ENCODE data around the gene KCTD10. TPM values are rescaled to one million over a fixed set of nuclear protein-coding genes. Genes with fewer than 3 reads are reported as not detected.

Gene KCTD10
- total RNA-seq, 1 donor from 2014 or later, result 21.5 TPM

GRCh38 chr12:109461049-109461845 is 15.9 kb downstream of the KCTD10 start:
- Histone ChIP-seq H3K4me3 (peak overlapping the region; percentile 56), H3K9me3 (replicated peaks) (no peaks in the 10 kb centered on the region), H3K27me3 (ENCODE audit: low read depth) (no peaks in the 10 kb centered on the region), H3K36me3 (peaks cover 33% of the 10 kb centered on the region), H3K4me1 (peaks cover 98% of the 10 kb centered on the region), H3K27ac (replicated peaks) (peak overlapping the region; percentile 99)
- intact Hi-C loops (cut with micrococcal nuclease), result no loop called here
- no peak for TF ChIP-seq CTCF (IDR thresholded peaks at IDR 0.05; ENCODE audit: borderline replicate concordance)
- peak; percentile 33 for DNase-seq

GRCh38 chr12:109460538-109460937 is 16.6 kb downstream of the KCTD10 start:
- no peak for TF ChIP-seq CTCF (IDR thresholded peaks at IDR 0.05; ENCODE audit: borderline replicate concordance)
- Histone ChIP-seq H3K4me1 (peaks cover 91% of the 10 kb centered on the region), H3K36me3 (peaks cover 36% of the 10 kb centered on the region), H3K4me3 (no peak overlapping the region), H3K27ac (replicated peaks) (peak overlapping the region; percentile 99), H3K27me3 (ENCODE audit: low read depth) (no peaks in the 10 kb centered on the region), H3K9me3 (replicated peaks) (no peaks in the 10 kb centered on the region)
- no peak for DNase-seq
- intact Hi-C loops (cut with micrococcal nuclease), result no loop called here

GRCh38 chr12:109459247-109459646 is 17.9 kb downstream of the KCTD10 start:
- Histone ChIP-seq H3K27me3 (ENCODE audit: low read depth) (no peaks in the 10 kb centered on the region), H3K4me1 (peaks cover 78% of the 10 kb centered on the region), H3K36me3 (peaks cover 45% of the 10 kb centered on the region), H3K9me3 (replicated peaks) (no peaks in the 10 kb centered on the region), H3K27ac (replicated peaks) (peak overlapping the region; percentile 99), H3K4me3 (no peak overlapping the region)
- intact Hi-C loops (cut with micrococcal nuclease), result no loop called here
- no peak for DNase-seq
- TF ChIP-seq CTCF (IDR thresholded peaks at IDR 0.05; ENCODE audit: borderline replicate concordance), result no peak

GRCh38 chr12:109458771-109459208 is 18.3 kb downstream of the KCTD10 start:
- Histone ChIP-seq H3K27ac (replicated peaks) (peak overlapping the region; percentile 99), H3K4me1 (peaks cover 74% of the 10 kb centered on the region), H3K4me3 (no peak overlapping the region), H3K36me3 (peaks cover 50% of the 10 kb centered on the region), H3K27me3 (ENCODE audit: low read depth) (no peaks in the 10 kb centered on the region), H3K9me3 (replicated peaks) (no peaks in the 10 kb centered on the region)
- intact Hi-C loops (cut with micrococcal nuclease), result no loop called here
- no peak for TF ChIP-seq CTCF (IDR thresholded peaks at IDR 0.05; ENCODE audit: borderline replicate concordance)
- DNase-seq, result no peak

GRCh38 chr12:109458086-109458485 is 19.0 kb downstream of the KCTD10 start:
- no peak for DNase-seq
- Histone ChIP-seq H3K9me3 (replicated peaks) (no peaks in the 10 kb centered on the region), H3K27me3 (ENCODE audit: low read depth) (no peaks in the 10 kb centered on the region), H3K4me3 (no peak overlapping the region), H3K36me3 (peaks cover 57% of the 10 kb centered on the region), H3K4me1 (peaks cover 67% of the 10 kb centered on the region), H3K27ac (replicated peaks) (peak overlapping the region; percentile 99)
- no peak for TF ChIP-seq CTCF (IDR thresholded peaks at IDR 0.05; ENCODE audit: borderline replicate concordance)
- intact Hi-C loops (cut with micrococcal nuclease), result no loop called here
